GM03348 (cell line): ENCODE data around the gene RALGAPA2.

Source experiments
- DNase-seq: peaks from one replicate; pipeline ENCODE4 v3.0.0; 2012; ENCODE audit warnings: low spot score

RALGAPA2 gene

GRCh38 chr20:20712474-20713243, at the start of gene RALGAPA2:
Gene RALGAPA2, minus strand, starts transcription at chr20:20712644. Its CDS starts 164 bp downstream, at chr20:20712480.
- peak; percentile 100 for DNase-seq

- DNase-seq, result no peak
These were observed 48.9 kb upstream of the RALGAPA2 start for GRCh38 chr20:20761301-20761700.

GRCh38 chr20:20759132-20759531, 46.7 kb upstream of the RALGAPA2 start:
- no peak for DNase-seq

GRCh38 chr20:20755674-20756319, 43.4 kb upstream of the RALGAPA2 start:
- DNase-seq, result no peak

GRCh38 chr20:20755231-20755630, 42.8 kb upstream of the RALGAPA2 start:
- DNase-seq, result no peak

GRCh38 chr20:20754714-20755113, 42.3 kb upstream of the RALGAPA2 start:
- DNase-seq, result no peak

- no peak for DNase-seq
These were observed 40.3 kb upstream of the RALGAPA2 start for GRCh38 chr20:20752712-20753111.

- DNase-seq, result no peak
These were observed 34.9 kb upstream of the RALGAPA2 start for GRCh38 chr20:20747298-20747697.

GRCh38 chr20:20744170-20744725, 31.8 kb upstream of the RALGAPA2 start:
- DNase-seq, result no peak

- peak; percentile 9 for DNase-seq
These were observed 31.2 kb upstream of the RALGAPA2 start for GRCh38 chr20:20743511-20744169.

GRCh38 chr20:20741087-20742045, 28.9 kb upstream of the RALGAPA2 start:
- DNase-seq, result no peak

- DNase-seq, result no peak
These were observed 28.1 kb upstream of the RALGAPA2 start for GRCh38 chr20:20740541-20740940.

- DNase-seq, result no peak
These were observed 24.7 kb upstream of the RALGAPA2 start for GRCh38 chr20:20737158-20737557.

GRCh38 chr20:20736303-20736702, 23.9 kb upstream of the RALGAPA2 start:
- DNase-seq, result no peak

- no peak for DNase-seq
These were observed 22.1 kb upstream of the RALGAPA2 start for GRCh38 chr20:20734475-20734948.

GRCh38 chr20:20733943-20734342, 21.5 kb upstream of the RALGAPA2 start:
- no peak for DNase-seq

GRCh38 chr20:20732641-20733040, 20.2 kb upstream of the RALGAPA2 start:
- DNase-seq, result no peak

GRCh38 chr20:20731945-20732296, 19.5 kb upstream of the RALGAPA2 start:
- no peak for DNase-seq

GRCh38 chr20:20731000-20731944, 18.8 kb upstream of the RALGAPA2 start:
- DNase-seq, result no peak

- DNase-seq, result no peak
These were observed 17.1 kb upstream of the RALGAPA2 start for GRCh38 chr20:20729563-20729962.
